Heart right ventricle (tissue), 16 donors: ENCODE measurements around the gene ITSN1. TPM values are rescaled to one million over a fixed set of nuclear protein-coding genes. Genes with fewer than 3 reads are reported as not detected.

Experiments
- ATAC-seq, 8 donors: fragments of 200-7000 bp; cut with Tn5 transposase; one replicate each; pipeline ENCODE4 v1.9.1; 2020; ENCODE audit warnings: mild to moderate bottlenecking in 8 of 8, moderate library complexity in 8 of 8, moderate number of reproducible peaks in 1 of 8
- DNase-seq, 2 donors: peaks; one replicate each; pipeline ENCODE4 v3.0.0-alpha.2; 2020
- H3K27ac ChIP-seq, 10 donors: fragments of 200-600 bp; sonication (generic) in 2 of 10; one replicate each; pipeline versions ENCODE4 v1.5.0 to v1.8.0; 2020 to 2022; ENCODE audit warnings: mild to moderate bottlenecking in 3 of 10
- H3K27me3 ChIP-seq, 7 donors: fragments of 200-600 bp; one replicate each; pipeline ENCODE4 v1.8.0; 2021 to 2022; ENCODE audit warnings: mild to moderate bottlenecking in 2 of 7
- H3K36me3 ChIP-seq, 9 donors: fragments of 200-600 bp; sonication (generic) in 1 of 9; one replicate each; pipeline versions ENCODE4 v1.5.0 to v1.8.0; 2020 to 2022; ENCODE audit warnings: mild to moderate bottlenecking in 2 of 9
- H3K4me1 ChIP-seq, 9 donors: fragments of 200-600 bp; sonication (generic) in 1 of 9; one replicate each; pipeline versions ENCODE4 v1.5.0 to v1.8.0; 2020 to 2022; ENCODE audit warnings: mild to moderate bottlenecking in 4 of 9
- H3K4me3 ChIP-seq, 10 donors: fragments of 200-600 bp; sonication (generic) in 2 of 10; one replicate each; pipeline versions ENCODE4 v1.5.0 to v1.8.0; 2020 to 2022; ENCODE audit warnings: mild to moderate bottlenecking in 7 of 10, moderate library complexity in 2 of 10
- H3K9me3 ChIP-seq, 11 donors: fragments of 200-600 bp in 10 of 11; sonication (generic) in 2 of 11; one replicate each; pipeline versions ENCODE4 v1.5.0 to v1.8.0; 2013 to 2022; ENCODE audit warnings: mild to moderate bottlenecking in 2 of 11, control low read depth in 1 of 11, moderate library complexity in 1 of 11
- whole genome bisulfite sequencing, 2 donors: extraction: QIAGEN DNeasy Blood & Tissue Kit; methylation state at CpG; one replicate each; pipeline ENCODE4 v1.1.7; 2013; ENCODE audit warnings: inconsistent platforms in 1 of 2; 5-methylcytosine and 5-hydroxymethylcytosine counted together
- intact Hi-C, 10 donors: fragments of 100-400 bp; cut with DNase I; formaldehyde crosslinking; loops; one replicate each; pipeline versions ENCODE4 v1.11.1 to v1.14.2; 2022
- polyA plus RNA-seq, 2 donors: library from polyadenylated mRNA; stranded (reverse); fragments of 200-250 nt; gene quantifications; one replicate each; pipeline ENCODE4 v1.2.3, GENCODE V29; 2013
- total RNA-seq, 10 donors: library from RNA; stranded (reverse); fragmentation: NEBNext Ultra II Directional in 3 of 10; extraction: Animal tissue kit (Norgen Biotek cat#: 25700) in 3 of 10; gene quantifications; one replicate each; pipeline versions ENCODE4 v1.2.1 to v1.2.4, GENCODE V29; 2021 to 2023
- TF ChIP-seq, protein P1 (sequence below), 9 donors: fragments of 200-600 bp; sonication (generic) in 2 of 9; IDR thresholded peaks; one replicate each; pipeline versions ENCODE4 v1.5.0 to v1.8.0; 2021 to 2022; ENCODE audit warnings: antibody characterized with exemption in 9 of 9, mild to moderate bottlenecking in 5 of 9, moderate library complexity in 1 of 9
- donor health status: Arrhythmogenic right ventricular cardiomyopathy.
- donor health status: ischemic (EF 13 %, LVEDD 7.1; RV severe dilation, severe dysfunction).
- donor health status: healthy with polysubstance abuse.
- donor health status: DM: no; HTN: yes; CAD: no.
- donor health status: DM: no; HTN: no; CAD: no.
- donor health status: ischemic (EF 25% LVEDD 6.9; RV normal size, moderate dysfunction).
- donor health status: ischemic (EF 25% LVEDD 5.7; RV mildly dilated, moderate dysfunction).
- donor health status: healthy.
- donor health status: DM: yes; HTN: yes; CAD: no.
- donor health status: Ischemic cardiomyopathy.
- donor health status: ischemic (EF 35%, LVEDD 5.7; RV mildly dilated, moderate dysfunction).
- donor health status: nonischemic (EF 11% LVEDD 7.7; RV severe dilation, severe dysfunction).
- donor health status: DM: yes; HTN: yes; CAD: no.
- donor health status: PGD.
- donor health status: ischemic (EF 29% LVEDD 5.4; RV normal size, mild dysfunction).
- donor health status: nonischemic (EF 23%, LVEDD 6.1; RV moderate dilation, normal function).

The ITSN1 gene
- total and polyA plus RNA-seq, 12 donors: 14.6 to 47.3 (median 32.3) TPM

DNA sequence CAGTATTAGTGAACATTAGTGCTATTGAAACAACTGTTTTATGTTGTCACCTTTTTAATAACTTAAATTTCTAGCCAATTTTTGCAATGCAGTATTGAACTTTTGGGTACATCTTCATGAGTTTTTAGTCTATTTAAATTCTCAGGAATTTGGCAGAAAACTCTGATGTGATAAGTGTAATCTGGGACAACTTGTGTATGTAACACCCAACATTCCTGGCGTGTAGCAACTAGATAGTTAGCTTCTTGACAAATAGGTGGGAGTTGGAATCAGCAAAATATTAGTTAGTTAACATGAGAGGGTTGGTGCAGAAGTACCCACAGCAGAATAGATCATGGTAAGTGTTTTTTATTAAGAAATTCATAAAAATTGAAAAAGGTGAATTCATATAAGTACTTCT is 111.6 kb downstream of the ITSN1 start:
- DNase-seq: no peak

DNA sequence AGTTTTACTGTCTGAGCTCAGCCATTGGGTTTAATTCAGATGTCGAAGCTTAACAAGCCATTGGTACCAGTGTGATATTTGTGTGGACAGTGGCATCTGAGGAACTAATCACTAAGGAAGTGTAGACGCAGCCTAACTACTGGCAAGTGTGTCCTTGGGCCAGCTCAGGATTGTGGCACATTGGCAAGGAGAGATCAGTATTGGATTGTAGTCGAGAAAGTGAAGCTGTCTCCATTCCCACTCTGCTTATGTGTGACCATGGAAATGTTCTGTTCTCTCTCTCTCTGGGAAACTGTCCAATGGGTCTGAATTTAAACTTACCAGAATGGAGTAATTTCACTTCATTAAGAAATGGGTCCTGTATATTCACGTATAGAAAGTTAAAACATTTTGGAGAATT is 112.2 kb downstream of the ITSN1 start:
- ATAC-seq: peak in 5 of 8 donors; percentile 29 to 82 (median 72)
- WGBS, 2 donors: 52% methylated on average over 4 of the region's 4 CpGs

More for the DNA sequence above, 111.6 kb downstream of the ITSN1 start:
- Histone ChIP-seq H3K9me3 (no peaks in the 10 kb centered on the region), H3K36me3 (peaks cover 0 to 24% (median 0%) of the 10 kb centered on the region in 9 donors), H3K27ac (peak overlapping the region in 1 of 10 donors; percentile 16), H3K27me3 (no peaks in the 10 kb centered on the region), H3K4me3 (no peak overlapping the region), H3K4me1 (peaks cover 0 to 38% (median 22%) of the 10 kb centered on the region in 9 donors)
- ATAC-seq: no peak
- intact Hi-C loops: loop anchor here in 2 of 10 donors (5.0 to 10.0 kb wide), 2 partner anchors 109 to 112 kb away; partner anchors contain the start of genes CRYZL1 (in 2 of the 2) and ITSN1 (in 2 of the 2)
- TF ChIP-seq, protein P1, sequence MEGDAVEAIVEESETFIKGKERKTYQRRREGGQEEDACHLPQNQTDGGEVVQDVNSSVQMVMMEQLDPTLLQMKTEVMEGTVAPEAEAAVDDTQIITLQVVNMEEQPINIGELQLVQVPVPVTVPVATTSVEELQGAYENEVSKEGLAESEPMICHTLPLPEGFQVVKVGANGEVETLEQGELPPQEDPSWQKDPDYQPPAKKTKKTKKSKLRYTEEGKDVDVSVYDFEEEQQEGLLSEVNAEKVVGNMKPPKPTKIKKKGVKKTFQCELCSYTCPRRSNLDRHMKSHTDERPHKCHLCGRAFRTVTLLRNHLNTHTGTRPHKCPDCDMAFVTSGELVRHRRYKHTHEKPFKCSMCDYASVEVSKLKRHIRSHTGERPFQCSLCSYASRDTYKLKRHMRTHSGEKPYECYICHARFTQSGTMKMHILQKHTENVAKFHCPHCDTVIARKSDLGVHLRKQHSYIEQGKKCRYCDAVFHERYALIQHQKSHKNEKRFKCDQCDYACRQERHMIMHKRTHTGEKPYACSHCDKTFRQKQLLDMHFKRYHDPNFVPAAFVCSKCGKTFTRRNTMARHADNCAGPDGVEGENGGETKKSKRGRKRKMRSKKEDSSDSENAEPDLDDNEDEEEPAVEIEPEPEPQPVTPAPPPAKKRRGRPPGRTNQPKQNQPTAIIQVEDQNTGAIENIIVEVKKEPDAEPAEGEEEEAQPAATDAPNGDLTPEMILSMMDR (IDR thresholded peaks at IDR 0.05): no peak
- WGBS, 2 donors: 37 to 64% methylated on average over 1 of the region's 1 CpG

DNA sequence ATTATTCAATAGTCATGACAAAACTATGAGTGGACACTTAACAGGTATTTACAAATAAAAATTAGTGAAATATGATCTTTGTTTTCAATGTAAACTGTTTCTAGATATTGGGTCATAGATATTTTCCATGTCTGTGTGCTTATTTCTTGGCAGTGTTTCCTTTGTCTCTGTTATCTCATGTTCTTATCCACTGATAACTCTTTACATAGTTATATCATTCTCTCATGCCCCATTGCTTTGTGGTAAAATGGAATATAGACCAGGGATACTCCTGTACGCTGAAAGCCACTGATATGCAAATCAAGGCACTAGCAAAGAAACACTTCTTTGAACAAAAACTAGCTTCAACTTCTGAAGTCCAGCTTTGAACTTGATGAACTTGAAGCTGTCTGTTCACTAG is 113.1 kb downstream of the ITSN1 start:
- Histone ChIP-seq H3K4me1 (peaks cover 0 to 31% (median 22%) of the 10 kb centered on the region in 9 donors), H3K27ac (no peak overlapping the region)
- intact Hi-C loops: loop anchor here in 3 of 10 donors (5.0 to 10.0 kb wide), 3 partner anchors 108 to 113 kb away; partner anchors contain the start of genes CRYZL1 (in 2 of the 3) and ITSN1 (in 2 of the 3)

More for the DNA sequence above, 112.2 kb downstream of the ITSN1 start:
- Histone ChIP-seq H3K4me3 (no peak overlapping the region), H3K9me3 (no peaks in the 10 kb centered on the region), H3K4me1 (peaks cover 0 to 38% (median 22%) of the 10 kb centered on the region in 9 donors), H3K36me3 (peaks cover 0 to 24% (median 0%) of the 10 kb centered on the region in 9 donors), H3K27me3 (no peaks in the 10 kb centered on the region), H3K27ac (peak overlapping the region in 1 of 10 donors; percentile 16)
- TF ChIP-seq, protein P1 (IDR thresholded peaks at IDR 0.05): no peak
- no peak for DNase-seq
- intact Hi-C loops: loop anchor here in 2 of 10 donors (5.0 to 10.0 kb wide), 2 partner anchors 110 to 112 kb away; partner anchors contain the start of genes CRYZL1 (in 2 of the 2) and ITSN1 (in 2 of the 2)

DNA sequence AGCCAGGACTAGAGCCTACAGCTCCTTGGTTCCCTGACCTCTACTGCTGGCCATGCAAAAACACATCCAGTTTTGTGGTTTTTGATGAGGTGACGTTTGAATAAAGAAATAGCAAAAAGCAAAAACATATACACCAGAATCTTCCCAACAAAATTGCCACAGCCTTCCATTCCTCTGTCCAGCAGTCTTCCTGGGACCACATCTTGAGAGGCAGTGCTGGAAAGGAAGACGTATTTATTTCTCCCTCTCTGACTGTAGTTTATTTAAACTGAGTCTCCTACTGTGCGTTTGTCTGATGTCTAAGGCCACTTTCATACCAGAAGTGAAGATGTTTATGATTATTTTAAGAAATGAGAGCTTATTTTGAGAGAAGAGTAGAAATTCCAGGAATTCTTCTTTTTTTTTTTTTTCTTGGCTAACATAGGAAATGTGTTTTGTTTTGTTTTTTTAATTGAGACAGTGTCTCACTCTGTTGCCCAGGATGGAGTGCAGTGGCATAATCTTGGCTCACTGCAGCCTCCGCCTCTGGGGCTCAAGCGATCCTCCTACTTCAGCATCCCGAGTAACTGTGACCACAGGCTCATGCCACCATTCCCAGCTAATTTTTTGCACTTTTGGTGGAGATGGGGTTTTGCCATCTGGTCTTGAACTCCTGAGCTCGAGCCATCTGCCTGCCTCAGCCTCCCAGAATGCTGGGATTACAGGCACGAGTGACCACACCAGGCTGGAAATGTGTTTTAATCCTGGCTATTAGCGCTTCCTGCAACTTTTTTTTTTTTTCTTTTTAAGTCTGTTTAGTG is 118.5 kb downstream of the ITSN1 start:
- H3K27me3 ChIP-seq: no peaks in the 10 kb centered on the region
- 55 to 69% methylated on average over 9 of the region's 9 CpGs for WGBS, 2 donors
- intact Hi-C loops: loop anchor here in 2 of 10 donors (5.0 to 10.0 kb wide), 2 partner anchors 119 to 134 kb away; partner anchors contain the start of genes CRYZL1 (in 1 of the 2) and ITSN1 (in 1 of the 2)
- peak overlapping the region in 9 of 10 donors; percentile 20 to 82 (median 62) for H3K27ac ChIP-seq
- peaks cover 0 to 32% (median 0%) of the 10 kb centered on the region in 9 donors for H3K36me3 ChIP-seq
- TF ChIP-seq, protein P1 (IDR thresholded peaks at IDR 0.05): no peak
- H3K4me1 ChIP-seq: peaks cover 0 to 29% (median 14%) of the 10 kb centered on the region in 9 donors
- DNase-seq (peak in 1 of 2 donors; percentile 10), ATAC-seq (peak in 5 of 8 donors; percentile 40 to 64 (median 49))
- peak overlapping the region in 6 of 10 donors; percentile 0 to 22 (median 10) for H3K4me3 ChIP-seq
- no peaks in the 10 kb centered on the region for H3K9me3 ChIP-seq

More for the DNA sequence above, 113.1 kb downstream of the ITSN1 start:
- WGBS, 2 donors: 82 to 83% methylated on average over 1 of the region's 1 CpG
- Histone ChIP-seq H3K27me3 (no peaks in the 10 kb centered on the region), H3K9me3 (no peaks in the 10 kb centered on the region), H3K4me3 (no peak overlapping the region), H3K36me3 (peaks cover 0 to 24% (median 0%) of the 10 kb centered on the region in 9 donors)
- DNase-seq (no peak), ATAC-seq (no peak)
- TF ChIP-seq, protein P1 (IDR thresholded peaks at IDR 0.05): no peak
